SK-N-MC (cell line): ENCODE data around the gene HFM1.
"Not testable (repeated sequence)": the region's sequence is repeated elsewhere in the genome, so short reads cannot be mapped to it uniquely, and the experiment has no call there.

Experiments
- EZH2 ChIP-seq: fragments of 200-600 bp; sonication (generic); IDR thresholded peaks from one replicate; pipeline ENCODE4 v1.6.1; 2017; ENCODE audit warnings: antibody characterized with exemption
- POLR2AphosphoS5 ChIP-seq: IDR thresholded peaks from 2 replicates; pipeline ENCODE4 v1.6.1; 2012; ENCODE audit warnings: mild to moderate bottlenecking, low read depth, low read length, borderline replicate concordance

- not testable (repeated sequence) for TF ChIP-seq POLR2AphosphoS5, EZH2
Observed at GRCh38 chr1:91286259-91286961, 118.2 kb downstream of the HFM1 start.
